CD4-positive, alpha-beta memory T cell (primary cell): Measurements from ENCODE around the gene POLN. TPM values are rescaled to one million over a fixed set of nuclear protein-coding genes. Genes with fewer than 3 reads are reported as not detected.
"Not testable (repeated sequence)": the region's sequence is repeated elsewhere in the genome, so short reads cannot be mapped to it uniquely, and the experiment has no call there.

Experiments used
- CTCF ChIA-PET: fragments of 350-600 bp; sonication (Branson Sonifier 250); formaldehyde crosslinking; loops from one replicate; lab custom pipeline; 2021; ENCODE audit warnings: inconsistent platforms; ENCODE audit not compliant: partially characterized antibody; lab: Charles Lee
- POLR2A ChIA-PET: fragments of 350-600 bp; sonication (Branson Sonifier 250); formaldehyde crosslinking; loops from one replicate; lab custom pipeline; 2021; ENCODE audit not compliant: partially characterized antibody; lab: Charles Lee
- DNase-seq, 5 donors: peaks; one replicate each; pipeline versions ENCODE4 v3.0.0 to v3.0.0-alpha.2; 2020 to 2022; ENCODE audit warnings: mixed read lengths in 1 of 5
- H3K27ac ChIP-seq: one replicate; pipeline ENCODE4 v1.7.0; 2013; ENCODE audit warnings: low read depth, low read length
- H3K27me3 ChIP-seq: 2 replicates; pipeline ENCODE4 v1.7.0; 2013; ENCODE audit warnings: mild to moderate bottlenecking, low read length, moderate library complexity; ENCODE audit not compliant: insufficient read depth
- H3K36me3 ChIP-seq: 2 replicates; pipeline ENCODE4 v1.7.0; 2013; ENCODE audit warnings: mild to moderate bottlenecking, low read length, moderate library complexity; ENCODE audit not compliant: insufficient read depth
- H3K4me1 ChIP-seq: 2 replicates; pipeline ENCODE4 v1.7.0; 2013; ENCODE audit warnings: mild to moderate bottlenecking, low read length, moderate library complexity; ENCODE audit not compliant: insufficient read depth
- H3K4me3 ChIP-seq, 2 donors: one replicate each; pipeline ENCODE4 v1.7.0; 2013; ENCODE audit warnings: low read length in 2 of 2, mild to moderate bottlenecking in 1 of 2
- H3K9me3 ChIP-seq, 2 donors: one replicate each; pipeline ENCODE4 v1.7.0; 2013; ENCODE audit warnings: low read length in 2 of 2, control low read depth in 1 of 2; ENCODE audit not compliant: control insufficient read depth in 1 of 2
- H3K27ac Mint-ChIP-seq, 7 donors: one replicate each; pipeline ENCODE4 v1.8.0; 2020 to 2021; ENCODE audit warnings: mixed read lengths in 7 of 7, mild to moderate bottlenecking in 6 of 7, inconsistent platforms in 3 of 7, moderate library complexity in 3 of 7
- H3K27me3 Mint-ChIP-seq, 2 donors: one replicate each; pipeline ENCODE4 v1.8.0; 2020 to 2021; ENCODE audit warnings: mixed read lengths in 2 of 2
- H3K36me3 Mint-ChIP-seq, 2 donors: one replicate each; pipeline ENCODE4 v1.8.0; 2020 to 2021; ENCODE audit warnings: mixed read lengths in 2 of 2, inconsistent platforms in 1 of 2, mild to moderate bottlenecking in 1 of 2
- H3K4me1 Mint-ChIP-seq, 4 donors: one replicate each; pipeline ENCODE4 v1.8.0; 2020 to 2021; ENCODE audit warnings: mixed read lengths in 4 of 4, mild to moderate bottlenecking in 1 of 4
- H3K4me3 Mint-ChIP-seq, 8 donors: one replicate each; pipeline ENCODE4 v1.8.0; 2020 to 2021; ENCODE audit warnings: mixed read lengths in 8 of 8, mild to moderate bottlenecking in 7 of 8, moderate library complexity in 6 of 8, inconsistent platforms in 3 of 8
- H3K9me3 Mint-ChIP-seq, 8 donors: one replicate each; pipeline ENCODE4 v1.8.0; 2020 to 2021; ENCODE audit warnings: mixed read lengths in 8 of 8, mild to moderate bottlenecking in 5 of 8, inconsistent platforms in 3 of 8, moderate library complexity in 1 of 8
- intact Hi-C: fragments of 100-400 bp; cut with micrococcal nuclease; formaldehyde crosslinking; loops from one replicate; pipeline ENCODE4 v1.15.1; 2023
- polyA plus RNA-seq, 2 donors: library from polyadenylated mRNA; unstranded; fragments of 300-500 nt; fragmentation: Illumina TruSeq; gene quantifications; one replicate each; pipeline ENCODE4 v1.2.3, GENCODE V29; 2021
- total RNA-seq, 2 experiments: library from RNA; stranded (reverse); gene quantifications; one replicate each; pipeline ENCODE4 v1.2.3, GENCODE V29; 2021

POLN gene
- total and polyA plus RNA-seq, 4 experiments from 2014 or later: 0.24 to 4.4 (median 2.8) TPM

- no peak overlapping the region for H3K27ac ChIP-seq
- H3K4me3 ChIP-seq: no peak overlapping the region
- CTCF ChIA-PET: interaction anchor here (0.5 to 1.0 kb wide), 3 partner anchors 8 to 910 kb away, joined by 3 to 4 read pairs (median 3); no protein-coding TSS in a partner anchor
- POLR2A ChIA-PET: no interaction called here
- no peaks in the 10 kb centered on the region for H3K27me3 Mint-ChIP-seq
- no peaks in the 10 kb centered on the region for H3K9me3 ChIP-seq
- H3K27me3 ChIP-seq: no peaks in the 10 kb centered on the region
- peaks cover 16 to 21% (median 20%) of the 10 kb centered on the region in 4 donors for H3K4me1 Mint-ChIP-seq
- peaks cover 0 to 2% (median 0%) of the 10 kb centered on the region in 8 donors for H3K9me3 Mint-ChIP-seq
- H3K27ac Mint-ChIP-seq: peak overlapping the region in 1 of 7 donors; percentile 43
- H3K4me1 ChIP-seq: peaks cover 16% of the 10 kb centered on the region
- intact Hi-C loops: no loop called here
- DNase-seq: no peak
- no peaks in the 10 kb centered on the region for H3K36me3 ChIP-seq
- H3K36me3 Mint-ChIP-seq: peaks cover 7 to 27% of the 10 kb centered on the region in 2 donors
- no peak overlapping the region for H3K4me3 Mint-ChIP-seq
Measured at GRCh38 chr4:2168469-2169319, 73.2 kb downstream of the POLN start.

GRCh38 chr4:2166253-2166652, 75.7 kb downstream of the POLN start:
- Histone ChIP-seq H3K27me3 (no peaks in the 10 kb centered on the region), H3K36me3 (no peaks in the 10 kb centered on the region), H3K9me3 (no peaks in the 10 kb centered on the region), H3K27ac (no peak overlapping the region), H3K4me3 (no peak overlapping the region), H3K4me1 (no peaks in the 10 kb centered on the region)
- Mint-ChIP-seq H3K4me3 (no peak overlapping the region), H3K4me1 (no peaks in the 10 kb centered on the region), H3K27me3 (no peaks in the 10 kb centered on the region), H3K9me3 (peaks cover 0 to 2% (median 0%) of the 10 kb centered on the region in 8 donors), H3K27ac (no peak overlapping the region), H3K36me3 (peaks cover 7 to 37% of the 10 kb centered on the region in 2 donors)
- intact Hi-C loops: no loop called here
- no peak for DNase-seq
- CTCF ChIA-PET: no interaction called here
- POLR2A ChIA-PET: no interaction called here

- no peaks in the 10 kb centered on the region for H3K36me3 ChIP-seq
- no peaks in the 10 kb centered on the region for H3K27me3 ChIP-seq
- H3K27ac ChIP-seq: no peak overlapping the region
- no peaks in the 10 kb centered on the region for H3K27me3 Mint-ChIP-seq
- H3K36me3 Mint-ChIP-seq: peaks cover 7 to 37% of the 10 kb centered on the region in 2 donors
- CTCF ChIA-PET: no interaction called here
- no peak overlapping the region for H3K27ac Mint-ChIP-seq
- no peak for DNase-seq
- POLR2A ChIA-PET: no interaction called here
- no peaks in the 10 kb centered on the region for H3K9me3 ChIP-seq
- intact Hi-C loops: no loop called here
- H3K4me3 Mint-ChIP-seq: no peak overlapping the region
- H3K4me1 Mint-ChIP-seq: no peaks in the 10 kb centered on the region
- H3K4me3 ChIP-seq: no peak overlapping the region
- peaks cover 0 to 2% (median 0%) of the 10 kb centered on the region in 8 donors for H3K9me3 Mint-ChIP-seq
- no peaks in the 10 kb centered on the region for H3K4me1 ChIP-seq
Measured at GRCh38 chr4:2165391-2165790, 76.5 kb downstream of the POLN start.

- H3K4me1 ChIP-seq: no peaks in the 10 kb centered on the region
- CTCF ChIA-PET: interaction anchor here (0.9 kb wide), 1 partner anchor 46 kb away, joined by 3 read pairs; no protein-coding TSS in a partner anchor
- H3K27ac ChIP-seq: no peak overlapping the region
- Mint-ChIP-seq H3K4me3 (no peak overlapping the region), H3K9me3 (peaks cover 0 to 2% (median 0%) of the 10 kb centered on the region in 8 donors), H3K4me1 (no peaks in the 10 kb centered on the region), H3K27me3 (no peaks in the 10 kb centered on the region), H3K27ac (no peak overlapping the region), H3K36me3 (peaks cover 1 to 30% of the 10 kb centered on the region in 2 donors)
- no peaks in the 10 kb centered on the region for H3K36me3 ChIP-seq
- intact Hi-C loops: no loop called here
- no peak overlapping the region for H3K4me3 ChIP-seq
- no peak for DNase-seq
- no peaks in the 10 kb centered on the region for H3K27me3 ChIP-seq
- POLR2A ChIA-PET: no interaction called here
- no peaks in the 10 kb centered on the region for H3K9me3 ChIP-seq
Measured at GRCh38 chr4:2163311-2163821, 78.6 kb downstream of the POLN start.

- H3K9me3 Mint-ChIP-seq, H3K27me3 ChIP-seq, H3K27me3 Mint-ChIP-seq, H3K27ac Mint-ChIP-seq, H3K4me1 ChIP-seq, H3K4me3 Mint-ChIP-seq, H3K4me1 Mint-ChIP-seq, H3K27ac ChIP-seq, POLR2A ChIA-PET, H3K36me3 ChIP-seq, H3K9me3 ChIP-seq, DNase-seq, CTCF ChIA-PET, intact Hi-C loops, H3K4me3 ChIP-seq: not testable (repeated sequence)
- peaks cover 0 to 25% of the 10 kb centered on the region in 2 donors for H3K36me3 Mint-ChIP-seq
Measured at GRCh38 chr4:2161092-2161703, 80.7 kb downstream of the POLN start.

- H3K27ac ChIP-seq: no peak overlapping the region
- no peaks in the 10 kb centered on the region for H3K27me3 ChIP-seq
- intact Hi-C loops: no loop called here
- H3K4me1 Mint-ChIP-seq: no peaks in the 10 kb centered on the region
- DNase-seq: no peak
- H3K4me3 ChIP-seq: no peak overlapping the region
- peaks cover 0 to 5% (median 0%) of the 10 kb centered on the region in 8 donors for H3K9me3 Mint-ChIP-seq
- H3K36me3 ChIP-seq: no peaks in the 10 kb centered on the region
- no peaks in the 10 kb centered on the region for H3K27me3 Mint-ChIP-seq
- ChIA-PET POLR2A (no interaction called here), CTCF (no interaction called here)
- peaks cover 3 to 16% of the 10 kb centered on the region in 2 donors for H3K36me3 Mint-ChIP-seq
- H3K4me1 ChIP-seq: no peaks in the 10 kb centered on the region
- H3K27ac Mint-ChIP-seq: no peak overlapping the region
- no peak overlapping the region for H3K4me3 Mint-ChIP-seq
- no peaks in the 10 kb centered on the region for H3K9me3 ChIP-seq
Measured at GRCh38 chr4:2159931-2160330, 82.0 kb downstream of the POLN start.

GRCh38 chr4:2155246-2155645, 86.7 kb downstream of the POLN start:
- Histone ChIP-seq H3K9me3 (no peaks in the 10 kb centered on the region), H3K4me3 (no peak overlapping the region), H3K36me3 (no peaks in the 10 kb centered on the region), H3K27me3 (no peaks in the 10 kb centered on the region), H3K27ac (no peak overlapping the region), H3K4me1 (no peaks in the 10 kb centered on the region)
- H3K4me3 Mint-ChIP-seq: no peak overlapping the region
- peaks cover 5% of the 10 kb centered on the region in 2 donors for H3K36me3 Mint-ChIP-seq
- H3K27me3 Mint-ChIP-seq: no peaks in the 10 kb centered on the region
- DNase-seq: no peak
- H3K4me1 Mint-ChIP-seq: no peaks in the 10 kb centered on the region
- POLR2A ChIA-PET: no interaction called here
- CTCF ChIA-PET: interaction anchor here (1.1 kb wide), 1 partner anchor 9 kb away, joined by 4 read pairs; no protein-coding TSS in a partner anchor
- H3K27ac Mint-ChIP-seq: no peak overlapping the region
- intact Hi-C loops: no loop called here
- peaks cover 0 to 13% (median 3%) of the 10 kb centered on the region in 8 donors for H3K9me3 Mint-ChIP-seq
